ENCODE data around the gene FBXO31.
A peak's percentile ranks its signal among the peaks of the same experiment; 100 is the strongest.

FBXO31 gene

DNA sequence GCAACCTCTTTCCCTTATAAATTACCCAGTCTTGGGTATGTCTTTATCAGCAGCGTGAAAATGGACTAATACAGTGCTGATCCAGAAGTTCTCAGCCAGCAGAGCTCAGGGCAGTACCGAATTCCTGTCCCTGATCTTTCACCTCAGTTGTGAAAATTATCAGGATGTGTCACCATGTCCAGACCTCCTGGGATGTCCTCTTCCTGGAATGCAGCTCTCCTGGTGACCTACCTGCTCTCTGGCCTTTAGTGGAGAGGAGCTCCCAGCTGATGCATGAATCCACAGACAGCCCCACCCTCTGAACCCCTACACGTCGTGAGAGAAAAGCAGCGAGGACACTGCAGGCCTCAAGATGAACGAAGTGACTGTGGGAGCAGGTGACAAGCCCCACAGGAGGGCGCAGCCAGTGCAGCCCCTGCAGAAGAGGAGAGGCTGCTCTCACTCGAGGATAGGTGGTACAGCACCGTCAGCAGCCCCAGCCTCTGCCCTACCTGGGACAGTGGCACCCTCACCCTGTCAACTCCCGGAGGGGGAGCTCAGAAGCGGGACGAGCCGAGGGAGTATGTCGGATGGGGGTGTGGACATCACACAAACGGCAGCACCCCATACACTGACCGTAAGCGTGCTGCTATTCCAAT is 44.4 kb downstream of the FBXO31 start:
- DNase-seq, result no peak

DNA sequence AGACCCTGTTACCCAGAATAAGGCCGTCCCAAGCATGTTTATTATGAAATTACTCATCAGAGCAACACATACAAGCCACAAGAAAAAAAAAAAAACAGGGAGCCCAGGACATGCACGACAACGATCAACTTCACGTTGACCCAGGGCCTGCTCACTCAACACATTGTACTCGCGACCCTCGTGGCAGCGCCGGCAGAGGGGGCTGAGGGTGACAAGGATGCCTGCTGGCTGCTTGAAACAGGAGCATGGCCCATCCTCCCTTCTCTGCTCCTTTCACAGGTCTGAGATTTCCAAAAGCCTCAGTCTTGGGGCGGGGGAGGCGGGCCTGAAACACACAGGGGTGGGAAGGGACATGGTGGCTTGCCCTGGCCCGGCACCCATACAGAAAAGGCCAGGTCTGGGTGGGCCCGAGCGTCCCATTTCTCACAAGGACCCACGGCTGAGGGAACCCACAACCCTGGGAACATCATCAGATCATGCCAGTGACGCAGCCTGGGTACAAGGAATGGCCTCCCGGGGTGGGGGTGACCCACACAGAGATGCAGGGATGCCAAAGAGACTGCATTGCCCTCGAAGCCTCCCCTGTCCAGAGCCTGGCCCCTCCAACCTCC is 45.3 kb downstream of the FBXO31 start:
- DNase-seq, result no peak

DNA sequence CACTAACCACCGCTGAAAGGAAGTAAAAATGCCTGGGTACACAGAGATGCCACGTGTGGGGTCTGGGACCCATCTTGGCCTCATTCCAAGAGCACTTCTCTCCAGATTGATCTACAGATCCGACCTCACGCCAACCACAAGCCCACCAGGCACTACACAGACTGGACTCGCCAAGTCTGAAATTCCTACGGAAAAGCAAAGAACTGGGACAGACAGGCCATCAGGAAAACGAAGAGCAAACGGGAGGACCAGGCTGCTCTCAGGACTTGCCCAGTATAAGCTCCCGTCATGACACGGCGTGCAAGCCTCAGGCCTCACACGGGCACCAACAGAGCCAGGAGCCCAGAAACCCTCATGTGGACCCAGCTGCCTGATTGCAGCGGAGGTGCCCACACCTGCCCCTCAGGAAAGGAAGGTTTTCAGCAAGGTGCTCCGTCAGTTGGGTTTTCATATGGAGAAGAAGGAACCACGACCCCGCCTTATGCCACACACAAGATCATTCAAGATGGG is 46.3 kb downstream of the FBXO31 start:
- no peak for DNase-seq

- DNase-seq, result no peak
Observed at GRCh38 chr16:87336434-87337240, 46.9 kb downstream of the FBXO31 start.

GRCh38 chr16:87335625-87336433 is 47.7 kb downstream of the FBXO31 start:
- DNase-seq, result no peak

DNA sequence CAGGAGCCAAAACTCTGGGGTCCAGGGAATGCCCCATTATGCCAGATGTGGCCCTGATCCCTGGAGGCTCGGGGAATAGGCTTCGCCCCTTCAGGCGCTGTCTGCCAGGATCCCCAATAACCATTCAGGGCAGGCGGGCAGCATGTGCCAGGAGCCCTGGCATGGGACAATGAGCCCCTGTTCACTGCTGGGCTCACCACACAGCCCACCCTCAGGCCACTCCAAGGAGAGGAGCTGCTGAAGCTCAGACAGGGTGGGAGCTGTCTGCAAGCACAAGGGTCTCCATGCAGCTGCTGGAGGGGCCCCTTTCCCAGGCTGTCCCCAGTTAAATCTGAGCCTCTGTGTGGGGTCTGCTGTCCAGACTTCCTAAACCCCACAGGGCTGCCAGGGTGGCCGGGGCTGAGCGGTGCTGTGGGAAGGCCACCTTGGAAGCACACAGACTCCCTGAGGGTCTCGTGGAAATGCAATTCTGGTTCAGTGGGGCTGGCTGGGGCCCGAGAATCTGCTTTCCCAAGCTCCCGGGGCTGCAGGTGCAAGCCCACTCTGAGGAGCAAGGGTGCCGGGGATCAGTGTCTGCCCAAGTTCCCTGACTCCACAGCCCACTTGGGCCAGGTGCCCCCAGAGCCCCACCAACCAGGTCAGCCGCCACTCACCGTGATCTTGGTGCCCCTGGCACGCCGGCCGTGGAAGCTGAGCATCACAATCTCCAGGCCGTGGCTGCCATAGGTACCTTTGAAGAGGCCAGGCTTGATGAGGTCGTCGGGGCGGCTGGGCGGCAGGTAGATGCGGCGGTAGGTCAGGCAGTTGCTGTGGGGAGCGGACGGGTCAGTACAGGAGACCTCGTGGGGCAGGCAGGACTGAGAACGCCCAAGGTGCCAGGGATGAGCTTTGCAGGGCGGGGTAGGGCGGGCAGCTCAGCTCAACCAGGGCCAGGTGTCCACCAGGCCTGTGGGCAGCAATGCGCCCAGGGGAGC is 48.6 kb downstream of the FBXO31 start:
- DNase-seq, result no peak

DNA sequence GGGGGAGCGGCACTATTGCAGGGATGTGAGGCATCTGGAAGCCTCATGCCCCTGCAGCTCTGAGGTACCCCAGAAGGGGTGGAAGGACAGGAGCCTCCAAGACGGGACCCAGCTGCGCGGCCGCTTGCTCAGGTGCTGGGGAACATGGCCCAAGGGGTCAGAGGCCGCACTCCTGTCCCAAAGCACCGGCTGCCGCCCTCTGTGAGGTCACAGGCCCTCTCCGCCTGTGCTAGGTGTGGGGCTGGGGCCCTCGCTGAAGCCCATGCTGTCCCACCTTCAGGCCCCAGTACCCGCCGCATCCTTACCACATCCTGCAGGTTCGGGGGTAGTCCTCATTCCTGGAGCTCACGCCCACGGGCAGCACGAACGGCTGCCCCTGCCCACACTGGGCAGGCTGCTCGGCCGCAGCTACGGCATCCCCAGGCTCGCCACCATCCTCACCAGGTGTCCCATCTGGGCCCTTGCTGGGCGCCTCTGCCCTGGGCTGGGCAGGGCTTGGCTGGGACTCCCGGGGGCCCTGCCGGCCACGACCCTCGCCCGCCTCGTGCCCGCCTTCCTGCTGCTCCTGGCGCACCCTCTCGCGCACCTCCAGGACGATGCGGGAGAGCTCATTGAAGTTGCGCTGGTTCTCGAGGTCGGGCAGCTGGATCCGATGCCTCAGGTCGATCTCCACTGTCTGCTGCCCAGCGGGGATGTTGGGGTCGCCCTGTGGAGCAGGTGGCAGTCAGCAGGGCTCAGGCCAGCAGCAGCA is 49.8 kb downstream of the FBXO31 start:
- no peak for DNase-seq

GRCh38 chr16:87333101-87333500 is 50.5 kb downstream of the FBXO31 start:
- no peak for DNase-seq

GRCh38 chr16:87332150-87332549 is 51.4 kb downstream of the FBXO31 start:
- no peak for DNase-seq

GRCh38 chr16:87331241-87331801 is 52.3 kb downstream of the FBXO31 start:
- no peak for DNase-seq

DNA sequence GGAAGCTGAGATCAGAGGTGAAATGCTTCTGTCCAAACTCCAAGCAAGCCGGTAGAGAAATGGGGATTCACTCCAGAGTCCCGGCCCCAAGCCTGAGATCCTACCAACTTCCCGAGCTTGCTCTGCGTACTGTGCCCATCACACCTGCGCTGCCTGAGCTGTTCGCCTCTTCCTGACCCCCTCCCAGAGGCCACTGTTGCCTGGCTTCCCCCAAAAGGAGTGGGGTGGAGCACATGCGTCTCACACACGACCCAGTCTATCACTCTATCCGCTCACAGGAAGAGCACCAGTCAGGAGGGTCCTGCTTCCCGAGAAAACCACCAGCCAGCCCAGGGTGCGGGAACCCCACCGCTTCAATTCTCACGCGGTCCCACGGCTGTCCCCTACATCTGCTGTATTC is 52.9 kb downstream of the FBXO31 start:
- DNase-seq, result no peak

DNA sequence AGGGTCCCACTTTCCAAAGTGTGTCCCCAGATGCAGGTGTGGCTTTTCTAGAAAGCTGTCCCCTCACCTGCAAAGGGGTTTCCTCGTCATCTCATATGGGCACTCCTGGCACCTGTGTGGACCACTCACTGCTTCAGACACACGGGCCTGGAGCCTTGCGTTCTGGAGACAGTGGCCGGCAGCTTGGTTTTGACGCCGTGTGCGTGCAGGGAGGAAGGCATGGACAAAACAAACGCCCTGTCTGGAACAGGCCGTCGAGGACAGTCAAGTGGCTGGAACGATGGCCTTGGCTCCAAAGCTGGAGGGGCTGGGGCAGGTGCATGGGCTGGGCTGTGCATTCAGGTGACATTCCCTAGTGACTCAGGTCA is 53.3 kb downstream of the FBXO31 start:
- DNase-seq, result no peak

- no peak for DNase-seq
Observed at GRCh38 chr16:87329436-87330256, 53.9 kb downstream of the FBXO31 start.

DNA sequence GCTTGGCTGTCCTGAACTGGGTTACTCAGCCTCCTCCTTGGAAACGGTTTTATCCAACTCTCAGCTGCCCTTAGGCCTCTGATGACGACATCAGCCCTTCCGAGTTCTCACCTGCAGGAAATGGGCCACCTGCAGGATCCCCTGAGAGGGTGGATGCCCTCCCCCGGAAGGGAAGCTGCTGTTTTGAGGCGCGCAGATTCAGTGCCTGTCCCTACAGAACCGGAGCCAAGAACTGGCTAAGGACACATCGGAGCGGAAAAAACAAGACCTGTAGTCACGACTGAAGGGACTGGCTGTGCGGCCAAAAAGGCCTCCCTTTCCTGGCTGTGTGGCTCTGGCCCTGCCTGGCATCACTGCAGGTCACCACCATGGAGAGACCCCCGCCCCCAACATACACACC is 54.7 kb downstream of the FBXO31 start:
- no peak for DNase-seq

DNA sequence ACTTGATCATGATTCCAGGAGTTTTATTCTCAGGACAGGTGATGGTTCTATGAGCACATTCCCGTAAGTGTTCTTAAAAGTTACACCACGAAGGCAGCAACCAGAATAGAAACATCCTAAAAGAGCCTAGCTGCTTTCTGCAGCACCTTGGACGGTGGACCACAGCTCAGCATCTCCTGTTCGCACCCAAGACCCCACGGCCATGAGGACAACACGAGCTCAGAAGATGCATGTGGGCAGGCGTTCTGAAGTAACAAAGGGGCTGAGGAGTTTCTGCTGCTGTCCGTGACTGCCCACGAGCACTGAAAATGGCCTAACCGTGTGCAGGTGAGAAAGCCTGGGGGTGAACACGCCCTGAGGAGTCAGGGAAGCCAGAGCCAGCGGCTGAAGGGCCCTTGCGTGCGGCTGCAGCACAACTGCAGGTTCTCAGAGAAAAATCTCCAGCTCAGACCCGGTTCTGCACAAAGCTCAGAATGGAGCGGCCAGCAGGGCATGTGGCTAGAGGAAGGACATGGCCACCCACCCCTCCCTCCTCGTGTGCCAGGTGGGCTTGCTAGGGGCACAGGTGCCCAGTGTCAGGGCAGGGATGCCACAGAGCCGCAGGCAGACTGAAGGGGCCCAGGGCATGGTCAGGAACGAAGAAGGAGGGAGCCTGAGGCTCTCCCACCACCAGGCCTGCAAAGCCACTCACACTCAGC is 55.6 kb downstream of the FBXO31 start:
- DNase-seq, result no peak

DNA sequence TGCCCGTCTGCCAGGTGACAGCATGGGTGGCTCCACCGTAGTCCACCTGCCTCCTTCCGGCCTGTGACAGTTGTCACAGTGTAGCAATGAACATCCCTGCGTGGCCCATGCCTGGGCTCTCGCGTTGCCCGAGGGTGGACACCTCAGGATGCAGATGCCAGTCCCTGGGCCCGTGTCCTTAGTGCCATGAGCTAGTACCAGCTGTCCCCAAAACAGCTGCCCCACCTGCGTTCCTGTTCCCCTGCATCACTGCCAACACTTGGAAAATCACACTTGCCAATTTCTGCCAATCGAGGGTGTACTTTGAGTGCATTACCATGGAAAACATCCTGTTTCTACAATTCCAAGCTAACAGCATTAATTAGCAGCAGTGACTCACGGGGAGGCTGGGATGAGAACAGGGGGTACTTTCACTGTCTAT is 57.4 kb downstream of the FBXO31 start:
- DNase-seq, result no peak

- DNase-seq, result no peak
Observed at GRCh38 chr16:87325423-87325858, 58.1 kb downstream of the FBXO31 start.

DNA sequence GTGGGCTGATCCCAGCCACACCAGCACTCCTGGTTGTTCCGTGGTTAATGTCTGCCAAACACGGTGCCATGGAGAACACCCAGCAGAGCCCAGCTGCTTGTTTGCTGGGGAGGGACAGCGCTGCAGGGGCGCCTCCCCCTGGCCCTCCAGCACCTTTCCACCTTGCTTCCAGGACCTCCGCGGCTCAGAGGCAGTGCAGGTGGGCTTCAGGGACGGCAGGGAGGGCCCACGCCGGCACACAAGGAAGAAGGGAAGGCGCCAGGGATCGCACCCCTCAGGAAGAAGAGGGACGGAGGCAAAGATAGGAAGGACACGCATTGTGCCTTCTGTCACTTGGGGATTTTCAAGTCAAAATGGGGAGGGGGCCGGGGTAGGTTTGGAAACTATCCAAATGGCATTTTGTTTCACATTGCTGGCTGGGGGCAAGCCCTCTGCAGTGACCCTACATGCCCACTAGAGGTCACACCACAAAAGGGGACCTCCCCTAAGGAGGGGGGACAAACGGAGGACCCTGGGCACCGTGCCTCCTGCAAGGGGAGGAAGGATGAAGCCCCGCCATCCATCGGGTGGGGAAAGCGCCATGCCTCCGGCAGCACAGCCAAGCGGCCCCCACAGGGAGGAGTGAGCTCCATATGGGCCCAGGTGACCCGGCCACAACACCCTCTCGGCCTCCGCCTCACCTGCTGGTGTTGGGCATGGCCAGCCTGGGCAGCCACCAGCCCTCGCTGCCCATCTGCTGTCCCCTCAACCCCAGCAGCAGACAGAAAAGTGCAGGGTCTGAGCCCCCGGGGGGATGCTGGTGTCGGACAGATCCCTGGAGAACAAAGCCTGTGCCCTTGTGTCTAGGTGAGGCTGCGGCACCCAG is 58.9 kb downstream of the FBXO31 start:
- peak; percentile 51 for DNase-seq
